ENCODE results near the gene TNS3.

TNS3 gene

GRCh38 chr7:47482013-47482875 is 99.7 kb downstream of the TNS3 start:
- DNase-seq, result no peak

DNA sequence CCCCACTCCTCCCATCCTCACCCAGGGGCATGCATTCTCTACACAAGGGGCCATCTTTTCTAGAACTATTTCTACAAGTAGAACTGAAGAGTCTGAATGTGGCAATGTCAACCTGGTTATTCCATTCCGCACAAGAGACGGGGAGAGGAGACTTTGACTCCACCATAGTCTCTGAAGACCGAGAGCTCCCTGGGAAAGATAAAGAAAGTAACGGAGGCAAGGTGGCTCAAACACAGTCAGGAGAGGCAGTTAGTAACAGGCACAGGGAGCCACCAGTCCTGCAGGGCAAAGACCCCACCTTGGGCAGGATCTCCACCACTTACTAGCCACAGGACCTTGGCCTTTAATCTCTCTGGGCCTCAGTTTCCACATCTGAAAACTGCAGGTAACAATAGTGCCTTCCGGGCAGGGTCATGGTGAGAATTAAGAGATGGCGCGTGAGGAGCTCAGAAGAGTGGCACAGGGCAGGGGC is 100.3 kb downstream of the TNS3 start:
- no peak for DNase-seq

- DNase-seq, result no peak
Observed at GRCh38 chr7:47480576-47481538, 101.1 kb downstream of the TNS3 start.

DNA sequence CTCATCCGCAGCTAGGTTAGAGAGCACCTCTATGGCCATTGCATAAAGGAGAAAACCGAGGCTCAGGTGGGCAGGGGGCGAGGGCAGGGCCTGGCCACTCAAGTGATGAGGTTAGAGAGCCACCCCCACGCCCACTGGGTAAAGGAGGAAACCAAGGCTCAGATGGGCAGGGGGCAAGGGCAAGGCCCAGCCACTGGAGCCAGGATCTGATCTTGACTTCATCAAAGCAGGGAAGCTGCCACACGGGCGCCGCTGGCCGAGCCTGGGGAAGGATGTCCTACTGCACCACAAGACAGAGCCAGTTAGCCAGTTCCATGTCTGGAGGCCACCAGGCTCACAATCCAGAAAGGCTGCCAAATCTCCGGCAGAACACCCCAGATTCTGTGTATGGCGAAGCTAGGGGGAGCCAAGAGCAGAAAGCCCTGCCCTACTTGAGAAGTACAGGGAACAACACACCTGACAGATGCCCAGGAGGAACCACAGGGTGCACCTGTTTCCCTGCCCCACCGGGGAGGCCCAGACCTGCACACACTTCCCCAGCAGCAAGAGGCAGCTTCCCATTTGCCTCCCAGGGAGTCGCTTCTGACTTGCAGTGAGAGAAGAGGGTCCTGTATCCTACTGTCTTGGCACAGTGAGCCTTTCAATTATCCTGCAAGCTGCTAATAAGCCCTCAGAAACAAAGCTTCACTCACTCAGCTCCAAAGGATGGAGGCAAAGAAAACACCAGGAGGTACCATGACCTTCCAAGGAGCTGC is 101.9 kb downstream of the TNS3 start:
- peak; percentile 96 for DNase-seq

DNA sequence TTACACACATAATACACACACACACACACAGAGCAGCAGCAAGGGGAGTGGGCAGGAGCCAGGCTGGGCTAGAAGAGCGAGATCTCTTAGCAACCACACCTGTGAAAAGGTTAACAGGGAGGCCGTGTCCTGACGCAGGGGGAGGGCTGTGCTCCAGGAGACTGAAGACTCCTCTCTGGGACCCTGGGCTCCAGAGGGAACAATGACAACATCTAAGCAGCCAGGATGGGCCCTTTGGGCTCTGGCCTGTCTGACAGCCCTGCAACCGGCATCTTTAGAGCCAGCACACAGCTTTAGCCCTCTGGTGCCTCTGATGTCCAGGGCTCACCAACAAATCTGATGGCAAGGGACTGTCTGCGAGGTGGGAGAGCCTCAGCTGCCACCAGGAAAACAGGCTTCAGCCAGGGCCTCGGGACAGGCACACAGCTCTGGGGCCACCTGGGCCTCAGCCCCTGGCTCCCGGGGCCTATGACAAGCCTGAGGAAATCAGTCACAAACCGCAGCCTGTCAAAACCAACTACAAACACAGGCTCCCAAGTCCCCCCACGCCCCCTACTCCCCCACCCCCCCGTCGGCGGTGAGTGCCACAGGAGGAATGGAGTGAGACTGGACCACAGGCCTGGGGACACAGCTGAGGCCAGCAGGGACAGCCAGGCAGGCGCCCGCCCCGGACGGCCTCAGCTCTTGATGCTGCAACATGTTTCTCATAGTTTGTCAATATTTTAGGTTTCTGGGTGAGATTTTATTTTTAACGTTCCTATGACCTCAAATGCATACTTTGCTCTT is 102.8 kb downstream of the TNS3 start:
- DNase-seq, result peak; percentile 46

DNA sequence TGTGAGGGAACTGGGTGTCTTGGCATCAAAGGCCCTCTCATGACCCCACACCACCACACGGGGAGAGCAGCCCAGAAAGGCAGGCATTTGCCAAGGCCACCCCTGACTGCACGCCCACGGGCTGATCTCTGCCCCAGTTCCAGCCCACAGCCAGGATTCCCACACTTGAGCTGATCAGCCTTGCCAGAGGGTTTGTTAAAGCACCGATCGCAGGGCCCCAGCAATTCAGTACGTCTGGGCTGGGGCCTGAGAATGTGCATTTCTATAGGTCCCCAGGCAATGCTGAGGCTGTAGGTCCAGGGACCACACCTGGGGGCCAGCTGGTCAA is 103.9 kb downstream of the TNS3 start:
- no peak for DNase-seq

DNA sequence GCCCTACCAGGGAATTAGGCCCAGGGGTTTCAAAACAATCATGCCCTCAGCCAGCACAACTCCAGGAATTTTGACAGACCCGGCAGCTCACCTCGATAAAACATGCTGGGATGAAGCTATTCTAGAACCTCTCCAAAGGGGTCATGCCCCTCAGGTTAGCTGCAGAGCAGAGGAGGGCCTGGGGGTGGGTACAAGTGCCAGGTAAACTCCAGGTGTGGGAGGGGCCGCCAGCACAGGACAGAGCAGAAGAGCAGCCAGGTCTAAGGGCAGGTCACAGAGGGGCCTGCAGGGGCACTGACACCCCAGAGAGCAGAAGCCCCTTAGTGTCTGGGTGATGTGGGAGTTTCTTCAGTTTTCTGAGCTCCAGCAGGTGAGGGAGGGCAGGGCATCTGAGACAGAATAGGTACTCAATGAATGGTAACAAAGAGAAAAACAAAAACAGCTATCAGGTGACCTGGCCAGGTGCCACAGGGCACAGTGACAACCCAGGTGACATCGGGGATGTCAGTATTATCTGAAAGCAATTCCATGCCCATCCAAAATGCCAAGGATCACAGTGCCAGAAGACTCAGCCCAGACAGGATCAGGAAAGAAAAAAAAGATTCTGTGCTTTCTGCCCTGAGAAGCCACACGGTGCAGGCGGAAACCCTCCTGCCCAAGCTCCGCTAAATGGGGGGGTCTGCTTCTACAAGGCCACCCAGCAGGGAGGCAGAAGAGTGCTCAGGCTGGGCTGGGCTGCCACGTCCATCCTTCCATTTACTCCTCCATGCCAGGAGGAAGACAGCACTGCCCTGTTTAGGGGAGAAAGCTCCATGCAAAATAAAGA is 104.5 kb downstream of the TNS3 start:
- peak; percentile 53 for DNase-seq

DNA sequence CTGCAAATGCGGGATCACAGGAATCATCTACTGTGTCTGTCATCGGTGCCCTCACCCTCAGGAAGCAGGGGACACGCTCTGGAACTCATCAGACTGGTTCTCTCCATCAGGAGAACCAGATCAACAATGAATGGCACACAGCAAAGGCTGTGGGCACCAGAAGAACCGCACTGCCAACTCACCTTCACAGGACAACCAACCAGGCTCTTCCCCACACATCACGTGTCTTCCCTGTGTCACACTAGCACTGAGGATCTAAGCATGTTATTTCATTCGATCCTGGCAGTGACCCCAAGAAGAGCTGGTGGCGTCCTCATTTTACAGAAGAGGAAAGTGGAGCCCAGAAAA is 106.1 kb downstream of the TNS3 start:
- DNase-seq, result no peak

- peak; percentile 89 for DNase-seq
Observed at GRCh38 chr7:47474937-47475879, 106.7 kb downstream of the TNS3 start.

- DNase-seq, result no peak
Observed at GRCh38 chr7:47474211-47474936, 107.5 kb downstream of the TNS3 start.

DNA sequence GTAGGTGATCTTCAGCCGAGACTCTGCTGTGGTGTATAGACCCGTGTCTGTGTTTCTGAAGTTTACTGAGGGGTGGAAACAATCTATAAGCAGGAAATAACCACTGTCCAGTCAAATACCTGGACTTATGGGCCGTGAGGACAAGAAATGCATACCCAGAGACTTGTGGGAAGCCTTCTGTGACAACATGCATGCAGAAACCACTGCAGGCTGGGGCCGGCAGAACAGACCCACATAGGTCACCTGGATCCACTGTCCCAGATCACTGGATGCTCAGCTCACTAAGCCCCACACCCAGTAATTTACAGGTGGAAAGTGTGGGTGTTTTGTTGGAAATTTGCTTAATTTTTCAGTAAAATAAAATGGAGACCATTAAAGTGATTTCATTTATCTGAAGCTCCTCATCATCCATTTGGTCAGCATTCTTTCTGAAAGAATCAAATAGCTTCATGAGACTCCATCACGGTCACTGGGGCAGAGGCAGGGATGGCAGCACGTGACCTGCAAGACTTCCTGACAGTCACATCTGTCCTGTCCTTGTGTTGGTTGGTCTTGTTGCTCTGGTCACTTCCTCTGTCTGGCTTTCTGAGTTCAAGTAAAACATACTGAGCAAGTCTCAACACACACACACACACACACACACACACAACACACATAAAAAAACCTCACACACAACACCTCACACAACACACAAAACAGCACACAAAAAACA is 108.3 kb downstream of the TNS3 start:
- DNase-seq, result peak; percentile 21

DNA sequence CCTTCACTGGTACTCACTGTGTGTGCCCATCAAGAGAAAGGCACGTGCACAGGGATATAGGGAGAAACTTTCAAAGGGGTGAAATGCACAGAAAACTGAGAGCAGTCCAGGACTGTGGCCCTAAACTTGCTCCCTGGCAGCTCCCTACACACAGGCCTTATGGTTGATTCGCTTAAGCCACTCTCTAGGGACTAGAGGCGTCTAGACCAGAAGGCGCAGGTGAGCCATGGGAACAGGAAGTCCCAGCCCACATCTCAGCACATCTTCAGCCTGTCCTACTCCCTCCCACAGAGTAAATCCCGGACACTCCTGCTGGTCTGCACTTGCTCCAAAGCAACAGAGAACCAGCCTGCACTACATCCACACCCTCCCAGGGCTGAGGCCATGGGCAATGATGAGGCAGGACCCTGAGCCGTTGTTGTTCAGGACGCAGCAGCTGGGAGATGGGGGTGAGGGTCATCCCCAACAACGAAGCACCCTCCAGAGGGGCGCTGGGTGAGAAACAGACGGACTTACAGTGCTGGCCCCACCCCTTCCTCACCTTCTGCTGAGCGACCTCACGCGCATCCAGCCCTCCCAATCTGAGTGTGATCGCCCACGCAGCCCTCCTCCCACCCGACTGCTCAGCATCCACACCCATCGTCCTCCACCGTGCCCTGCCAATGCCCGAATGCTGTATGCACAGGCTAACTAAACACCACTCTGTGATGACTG is 109.3 kb downstream of the TNS3 start:
- DNase-seq, result peak; percentile 80

DNA sequence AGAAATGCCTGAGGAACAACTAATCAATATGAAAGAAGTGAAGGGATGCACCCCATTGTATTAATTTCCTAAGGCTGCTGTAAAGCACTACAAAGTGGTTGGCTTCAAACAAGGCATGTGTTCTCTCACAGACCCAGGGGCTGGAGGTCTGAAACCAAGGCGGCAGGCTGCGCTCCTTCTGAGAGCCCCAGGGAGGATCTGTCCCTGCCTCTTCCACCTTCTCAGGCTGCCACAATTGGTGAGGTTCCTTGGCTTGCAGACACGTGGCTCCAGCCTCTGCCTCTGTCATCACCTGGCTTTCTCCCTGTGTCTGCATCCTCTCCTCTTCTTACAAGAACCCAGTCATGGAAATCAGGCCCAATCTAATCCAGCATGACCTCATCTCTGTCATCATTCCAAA is 110.1 kb downstream of the TNS3 start:
- no peak for DNase-seq

- DNase-seq, result peak; percentile 51
Observed at GRCh38 chr7:47471358-47471703, 110.6 kb downstream of the TNS3 start.

- DNase-seq, result peak; percentile 99
Observed at GRCh38 chr7:47470567-47471357, 111.1 kb downstream of the TNS3 start.

DNA sequence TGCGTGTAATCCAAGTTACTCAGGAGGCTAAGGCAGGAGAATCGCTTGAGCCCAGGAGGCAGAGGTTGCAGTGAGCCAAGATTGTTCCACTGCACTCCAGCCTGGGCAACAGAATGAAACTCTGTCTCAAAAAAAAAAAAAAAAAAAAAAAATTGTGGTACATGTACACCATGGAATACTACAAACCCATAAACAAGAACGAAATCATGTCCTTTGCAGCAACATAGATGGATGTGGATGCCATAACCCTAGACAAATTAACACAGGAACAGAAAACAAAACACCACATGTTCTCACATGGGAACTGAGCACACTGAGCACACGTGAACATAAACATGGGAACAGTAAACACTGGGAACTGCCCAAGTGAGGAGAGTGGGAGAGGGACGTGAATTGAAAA is 112.1 kb downstream of the TNS3 start:
- DNase-seq, result peak; percentile 34

GRCh38 chr7:47466832-47467231 is 115.1 kb downstream of the TNS3 start:
- no peak for DNase-seq

Measured in NCI-H69 (cell line).